NAMALWA (cell line): ENCODE results near the gene CAPN2.

Experiments used
- DNase-seq: peaks from one replicate; pipeline ENCODE4 v3.0.0-alpha.2; 2015; ENCODE audit warnings: low spot score

Gene CAPN2

GRCh38 chr1:223761411-223761810, 49.1 kb downstream of the CAPN2 start:
- DNase-seq = no peak

DNA sequence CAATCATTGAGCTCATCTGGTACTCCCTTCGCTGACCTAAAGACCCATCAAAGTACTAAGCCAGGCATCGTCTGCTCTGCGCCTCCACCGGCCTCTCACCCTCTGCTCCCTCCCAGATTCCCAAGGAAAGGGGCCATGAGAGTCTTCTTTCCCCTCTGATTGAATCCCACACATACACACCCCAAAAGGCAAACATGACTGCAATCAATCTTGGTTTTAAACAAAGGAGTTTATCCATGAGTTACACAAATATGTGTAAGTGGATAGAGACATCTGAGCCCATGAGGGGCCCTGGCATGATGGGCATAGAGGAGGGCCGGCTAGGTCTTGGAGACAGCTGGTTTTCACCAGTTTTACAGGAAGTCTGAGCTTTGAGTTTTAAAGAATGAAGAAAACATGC, 50.9 kb downstream of the CAPN2 start:
- DNase-seq = no peak

DNA sequence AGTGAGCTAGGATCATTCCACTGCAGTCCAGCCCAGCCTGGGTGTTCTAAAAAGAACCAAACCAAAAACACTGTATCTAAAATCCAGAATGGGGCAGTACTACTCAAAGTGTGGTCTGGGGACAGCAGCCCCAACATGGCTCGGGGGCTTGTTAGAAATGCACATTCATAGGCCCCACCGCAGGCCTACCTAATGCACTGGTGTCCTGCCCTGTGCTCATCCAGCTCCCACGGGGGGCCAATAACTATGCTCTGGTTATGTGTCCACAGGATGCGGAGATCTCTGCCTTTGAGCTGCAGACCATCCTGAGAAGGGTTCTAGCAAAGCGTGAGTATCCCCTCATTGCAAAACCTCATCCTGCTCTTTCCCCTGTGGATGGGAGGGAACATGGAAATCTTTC, 51.5 kb downstream of the CAPN2 start:
- DNase-seq = no peak

DNA sequence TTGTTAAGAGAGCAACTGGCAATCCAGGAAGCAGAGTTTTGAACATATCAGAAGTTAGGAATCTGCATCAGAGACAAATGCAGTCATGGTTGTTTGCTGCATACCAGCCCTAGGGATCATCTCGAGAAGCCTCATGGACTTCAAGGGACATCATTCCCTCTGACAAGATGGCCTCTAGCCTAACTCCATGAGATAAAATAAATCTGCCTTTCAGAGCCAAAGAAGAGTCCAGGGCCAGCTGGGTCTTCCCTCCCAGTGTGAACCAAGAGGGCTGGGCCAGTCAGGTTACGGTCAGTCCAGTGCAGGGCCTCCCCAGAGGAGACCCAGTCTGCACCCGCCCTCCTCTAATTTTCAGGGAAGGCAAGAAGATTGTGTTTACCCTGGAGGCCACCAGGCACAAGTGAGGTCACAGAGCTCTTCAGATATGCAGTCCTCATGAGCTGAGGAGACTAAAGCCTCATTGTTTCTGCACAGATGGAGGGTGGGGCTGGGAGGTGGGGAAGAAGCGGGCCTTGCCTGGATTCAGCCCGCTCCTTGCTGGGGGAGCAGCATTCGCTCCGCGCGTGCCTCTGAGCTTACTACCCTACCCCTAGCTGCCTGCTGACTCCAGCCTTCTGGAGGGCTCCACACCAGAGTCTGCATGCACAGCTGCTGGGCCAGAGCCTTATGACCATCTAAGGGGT, 52.8 kb downstream of the CAPN2 start:
- no peak for DNase-seq

- no peak for DNase-seq
Observed at GRCh38 chr1:223765719-223766340, 53.5 kb downstream of the CAPN2 start.

GRCh38 chr1:223770621-223771315, 58.4 kb downstream of the CAPN2 start:
- DNase-seq = no peak

GRCh38 chr1:223771469-223771813, 59.1 kb downstream of the CAPN2 start:
- no peak for DNase-seq

GRCh38 chr1:223771814-223772770, 59.8 kb downstream of the CAPN2 start:
- DNase-seq = no peak

DNA sequence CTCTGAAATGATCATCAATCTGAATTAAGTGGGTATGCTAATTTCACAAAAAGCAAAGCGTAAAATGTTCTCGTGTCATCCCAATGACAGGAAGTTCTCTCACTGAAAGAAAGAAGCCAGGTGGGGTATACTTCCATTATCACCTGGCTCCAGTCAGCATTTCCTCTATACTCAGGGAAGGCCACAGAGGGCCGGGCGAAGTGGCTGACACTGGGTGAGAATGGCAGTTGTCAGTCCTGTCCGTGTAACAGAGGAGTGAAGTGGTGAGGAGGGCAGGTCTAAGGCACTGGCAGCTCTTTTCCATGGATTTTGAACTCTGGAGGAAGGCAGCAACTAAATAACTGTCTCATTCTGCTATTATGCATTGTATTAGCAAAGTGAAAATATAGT, 60.4 kb downstream of the CAPN2 start:
- DNase-seq = no peak

DNA sequence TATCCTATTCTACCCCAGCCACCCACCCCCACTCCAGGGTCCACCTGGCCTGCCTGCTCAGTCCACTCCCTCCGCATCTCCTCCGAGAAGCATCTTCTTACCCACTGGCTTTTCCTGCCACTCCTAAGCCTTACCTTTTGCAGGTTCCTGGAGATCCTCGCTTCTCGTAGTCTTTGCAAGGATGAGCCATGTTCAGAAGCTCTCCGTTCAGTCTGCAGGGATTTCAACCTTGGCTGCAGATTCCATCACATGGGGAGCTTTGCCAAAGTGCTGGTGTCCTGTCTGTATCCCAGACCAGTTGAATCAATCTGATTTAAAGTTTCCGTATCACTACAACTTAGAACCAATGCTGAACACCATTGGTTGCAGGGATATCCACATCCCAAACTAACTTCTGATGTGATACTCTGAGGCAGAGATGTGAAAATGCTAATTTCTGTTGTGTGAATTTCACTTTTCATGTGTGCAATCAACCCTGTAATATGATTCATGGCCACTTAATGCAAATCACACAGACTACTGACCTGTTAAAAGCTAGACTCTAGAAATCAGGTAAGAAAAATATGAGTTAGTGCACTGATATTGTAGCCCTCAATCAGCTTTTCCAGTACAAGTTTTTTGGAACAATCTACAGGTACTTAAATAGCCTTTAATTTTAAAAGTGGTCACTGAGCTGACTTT, 61.9 kb downstream of the CAPN2 start:
- no peak for DNase-seq

DNA sequence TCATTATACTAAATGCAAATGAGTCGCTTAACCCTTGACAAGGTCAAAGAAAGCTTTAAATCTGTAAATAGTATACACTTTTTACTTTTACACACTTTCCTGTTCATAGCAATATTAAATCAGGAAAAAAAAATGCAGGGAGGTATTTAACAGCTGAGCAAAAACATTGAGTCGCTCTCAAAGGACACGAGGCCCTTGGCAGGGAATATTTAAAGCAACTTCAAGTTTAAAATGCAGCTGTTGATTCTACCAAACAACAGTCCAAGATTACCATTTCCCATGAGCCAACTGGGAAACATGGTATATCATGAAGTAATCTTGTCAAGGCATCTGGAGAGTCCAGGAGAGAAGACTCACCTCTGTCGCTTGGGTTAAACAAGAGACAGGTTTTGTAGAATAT, 62.7 kb downstream of the CAPN2 start:
- DNase-seq = no peak

DNA sequence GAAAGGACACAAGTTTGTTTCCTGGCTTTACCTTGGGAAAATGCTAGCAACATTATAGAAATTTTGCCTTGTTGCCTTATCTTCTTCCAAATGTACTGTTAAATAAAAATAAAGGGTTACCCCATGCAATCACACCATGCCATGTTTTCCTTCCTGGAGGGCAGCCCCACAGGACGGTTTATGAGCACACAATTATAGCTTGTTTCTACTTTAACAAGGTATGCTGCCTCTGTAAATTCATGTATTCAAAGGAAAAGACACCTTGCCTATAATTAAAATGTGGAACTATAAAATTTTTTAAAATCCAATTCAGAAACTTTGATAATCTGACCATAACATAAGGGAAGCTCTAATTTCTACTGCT, 63.4 kb downstream of the CAPN2 start:
- DNase-seq = no peak

DNA sequence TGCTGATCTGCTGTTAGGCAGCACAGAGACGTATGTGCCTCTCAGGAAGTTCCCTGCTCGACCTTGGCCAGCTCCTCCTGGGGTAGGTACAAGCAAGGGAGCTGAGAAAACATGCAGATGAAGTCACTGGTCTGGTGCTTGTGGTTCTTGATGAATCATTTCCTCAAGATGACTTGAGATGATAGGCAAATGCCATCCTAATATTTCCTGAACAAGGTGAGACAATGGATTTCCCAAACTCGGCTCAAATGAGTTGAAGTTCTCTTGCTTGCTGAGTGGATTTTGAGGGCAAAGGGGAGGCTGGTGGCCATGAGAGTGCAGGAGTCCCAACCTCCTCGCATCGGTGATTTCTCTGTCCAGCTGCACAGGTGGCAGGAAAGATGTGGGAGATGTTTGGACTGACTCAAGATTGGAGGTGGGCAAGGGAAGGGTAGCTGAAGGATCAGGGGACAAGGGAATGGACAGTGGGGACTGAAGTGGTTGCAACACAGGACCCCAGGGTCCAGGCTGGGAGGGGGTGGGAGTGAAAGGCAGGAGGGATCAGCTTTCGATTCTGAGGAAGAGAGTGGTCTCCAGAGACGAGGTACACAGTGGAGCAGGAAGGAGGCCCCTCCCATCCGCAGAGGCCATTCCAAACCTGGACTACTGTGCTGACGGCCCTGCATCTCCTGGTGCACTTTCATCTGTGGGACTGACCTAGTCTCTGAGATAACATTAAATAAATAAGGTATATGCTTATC, 63.9 kb downstream of the CAPN2 start:
- no peak for DNase-seq

- DNase-seq = no peak
Observed at GRCh38 chr1:223776826-223777454, 64.6 kb downstream of the CAPN2 start.

DNA sequence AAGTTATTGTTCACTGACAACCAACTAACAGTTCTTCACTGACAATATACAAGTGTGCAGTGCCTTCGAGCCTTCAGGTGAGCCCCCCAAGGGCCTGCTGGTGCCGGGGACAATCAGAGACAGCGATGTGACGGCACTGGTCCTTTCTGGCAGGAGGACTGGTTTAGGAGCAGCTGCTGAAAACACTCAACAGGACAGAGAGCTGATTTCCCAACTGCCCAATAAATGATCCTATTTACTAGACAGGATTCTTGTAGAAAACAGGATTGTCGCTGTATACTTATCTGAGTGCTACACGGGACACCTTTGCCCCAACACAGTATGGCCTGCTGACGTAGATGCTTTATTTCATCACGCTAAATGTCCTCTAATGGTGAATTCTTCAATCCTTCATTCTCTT, 68.0 kb downstream of the CAPN2 start:
- no peak for DNase-seq

GRCh38 chr1:223780949-223781348, 68.6 kb downstream of the CAPN2 start:
- DNase-seq = no peak

- no peak for DNase-seq
Observed at GRCh38 chr1:223783676-223784075, 71.3 kb downstream of the CAPN2 start.

GRCh38 chr1:223784541-223784940, 72.2 kb downstream of the CAPN2 start:
- no peak for DNase-seq

- no peak for DNase-seq
Observed at GRCh38 chr1:223785808-223786207, 73.5 kb downstream of the CAPN2 start.

DNA sequence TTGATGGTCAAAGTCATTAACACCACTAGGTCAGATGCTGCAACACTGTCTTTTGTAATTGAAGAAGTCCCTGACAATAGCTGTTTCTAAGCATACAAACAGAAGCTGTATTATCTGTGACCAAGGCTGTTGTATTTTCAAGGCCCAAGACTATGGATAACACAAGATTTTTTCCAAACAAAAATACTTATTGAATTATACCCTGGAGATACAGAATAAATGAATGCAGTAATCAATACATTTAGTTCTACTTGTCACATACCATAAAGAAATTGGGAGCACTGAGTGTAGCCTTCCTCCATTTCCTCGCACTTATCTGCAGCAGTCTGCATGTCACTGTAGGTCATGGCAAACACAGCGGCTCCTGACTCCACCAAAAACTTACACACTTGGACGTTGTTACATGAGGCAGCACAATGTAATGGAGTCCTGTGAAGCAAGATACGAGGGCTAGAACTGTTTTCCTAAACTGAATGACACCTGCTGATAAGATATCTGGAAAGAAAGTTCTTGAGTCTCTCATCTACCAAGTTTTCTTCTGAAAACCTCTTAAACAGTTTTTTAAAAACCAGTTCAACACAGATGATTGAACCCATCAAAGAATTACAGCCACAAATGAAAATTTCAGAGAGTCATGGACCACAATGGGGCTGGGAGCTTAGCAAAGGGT, 76.5 kb downstream of the CAPN2 start:
- DNase-seq = no peak
